Panc1 (cell line): Measurements from ENCODE around the gene GALNT14. TPM values are rescaled to one million over a fixed set of nuclear protein-coding genes. Genes with fewer than 3 reads are reported as not detected.

Experiments used
- ATAC-seq: fragments of 200-7000 bp; cut with Tn5 transposase; 2 replicates; pipeline ENCODE4 v1.9.1; 2020; ENCODE audit warnings: mild to moderate bottlenecking, moderate library complexity
- BruUV-seq: library from RNA; stranded (reverse); fragments of 400-500 nt; replicated peaks from 2 replicates; lab custom pipeline; 2021; lab: Mats Ljungman, UMichigan
- CTCF ChIA-PET: fragments of 300-600 bp; sonication (Branson Sonifier 250); formaldehyde crosslinking; loops from one replicate; lab custom pipeline; 2022; ENCODE audit warnings: antibody characterized with exemption; lab: Charles Lee
- POLR2A ChIA-PET: fragments of 300-600 bp; sonication (Branson Sonifier 250); formaldehyde crosslinking; loops from one replicate; lab custom pipeline; 2022; ENCODE audit warnings: antibody characterized with exemption; lab: Charles Lee
- DNase-seq: peaks from one replicate; pipeline ENCODE4 v3.0.0-alpha.2; 2010; ENCODE audit warnings: low read depth, low spot score
- H3K27ac ChIP-seq: 2 replicates; pipeline ENCODE4 v1.5.1; 2011; ENCODE audit warnings: mild to moderate bottlenecking, low read length, inconsistent platforms
- H3K27me3 ChIP-seq: fragments of 200-500 bp; sonication (Bioruptor generic); 2 replicates; pipeline ENCODE4 v1.6.0; 2014; ENCODE audit warnings: low read length, inconsistent platforms; ENCODE audit not compliant: control insufficient read depth, insufficient read depth
- H3K36me3 ChIP-seq: fragments of 200-500 bp; sonication (Bioruptor generic); 2 replicates; pipeline ENCODE4 v1.5.1; 2014; ENCODE audit warnings: inconsistent platforms, mild to moderate bottlenecking, low read length, moderate library complexity; ENCODE audit not compliant: control insufficient read depth, insufficient read depth
- H3K4me1 ChIP-seq: 2 replicates; pipeline ENCODE4 v1.5.1; 2011; ENCODE audit warnings: inconsistent platforms, mild to moderate bottlenecking, low read length, moderate library complexity; ENCODE audit not compliant: control insufficient read depth, insufficient read depth
- H3K4me3 ChIP-seq, 2 experiments: 2 replicates each; pipeline ENCODE4 v1.5.1; 2011 to 2012; ENCODE audit warnings: low read depth in 2 of 2, low read length in 2 of 2, mild to moderate bottlenecking in 2 of 2, inconsistent platforms in 1 of 2, moderate library complexity in 1 of 2
- H3K9me3 ChIP-seq: fragments of 200-500 bp; sonication (Bioruptor generic); 2 replicates; pipeline ENCODE4 v1.5.1; 2014; ENCODE audit warnings: low read depth, mild to moderate bottlenecking, inconsistent platforms, low read length, moderate library complexity; ENCODE audit not compliant: control insufficient read depth, insufficient read depth
- CTCF ChIP-seq: fragments of 450-650 bp; IDR thresholded peaks from 2 replicates; pipeline ENCODE4 v1.5.1; 2017; ENCODE audit warnings: mild to moderate bottlenecking
- POLR2AphosphoS5 ChIP-seq: IDR thresholded peaks from 2 replicates; pipeline ENCODE4 v1.6.1; 2012; ENCODE audit warnings: mild to moderate bottlenecking, low read depth, low read length, moderate library complexity
- REST ChIP-seq, 2 experiments: IDR thresholded peaks; 2 replicates each; pipeline ENCODE4 v1.6.1; 2011 to 2012; ENCODE audit warnings: low read depth in 2 of 2, control low read depth in 1 of 2, low read length in 1 of 2, mild to moderate bottlenecking in 1 of 2, moderate library complexity in 1 of 2; ENCODE audit not compliant: insufficient read depth in 1 of 2
- SIN3A ChIP-seq: IDR thresholded peaks from 2 replicates; pipeline ENCODE4 v1.6.1; 2012; ENCODE audit warnings: low read depth, mild to moderate bottlenecking, low read length, moderate library complexity, borderline replicate concordance; ENCODE audit not compliant: insufficient read depth
- TCF7L2 ChIP-seq: IDR thresholded peaks from 2 replicates; pipeline ENCODE4 v1.6.1; 2011; ENCODE audit warnings: mild to moderate bottlenecking, low read depth, low read length, inconsistent platforms
- in situ Hi-C: cut with HindIII; loops from 2 replicates; pipeline ENCODE4 v1.10.0; 2016; ENCODE audit warnings: low sequenced_read_pairs, low pct_unique_long_range_greater_than_20kb
- intact Hi-C: fragments of 100-400 bp; cut with micrococcal nuclease; formaldehyde crosslinking; loops from one replicate; pipeline ENCODE4 v1.10.0; 2022; ENCODE audit not compliant: unreplicated experiment
- total RNA-seq: library from RNA; stranded (reverse); gene quantifications from one replicate; pipeline ENCODE4 v1.2.1, GENCODE V29; 2021; ENCODE audit not compliant: unreplicated experiment

The GALNT14 gene
- total RNA-seq, 1 experiment from 2014 or later = 0.67 TPM

GRCh38 chr2:30883184-30883583, 255.1 kb downstream of the GALNT14 start:
- H3K9me3 ChIP-seq = no peaks in the 10 kb centered on the region
- H3K36me3 ChIP-seq = no peaks in the 10 kb centered on the region
- ChIA-PET POLR2A (no interaction called here), CTCF (interaction anchor here (0.6 kb wide), 1 partner anchor 205 kb away, joined by 3 read pairs; no protein-coding TSS in a partner anchor)
- ATAC-seq (no peak), DNase-seq (no peak)
- BruUV-seq = no TSS peak
- H3K4me3 ChIP-seq = no peak overlapping the region
- H3K27ac ChIP-seq = no peak overlapping the region
- no peaks in the 10 kb centered on the region for H3K4me1 ChIP-seq
- in situ Hi-C loops = no loop called here
- H3K27me3 ChIP-seq = no peaks in the 10 kb centered on the region
- no peak; the same call in 1 of the 2 replicates for TF ChIP-seq CTCF
- no peak for TF ChIP-seq TCF7L2
- TF ChIP-seq POLR2AphosphoS5 = no peak
- no peak for TF ChIP-seq SIN3A
- TF ChIP-seq REST (IDR thresholded peaks at IDR 0.05; ENCODE audit: insufficient read depth in 1 of 2, low read depth in 2 of 2, low read length in 1 of 2) = no peak
- intact Hi-C loops = no loop called here

DNA sequence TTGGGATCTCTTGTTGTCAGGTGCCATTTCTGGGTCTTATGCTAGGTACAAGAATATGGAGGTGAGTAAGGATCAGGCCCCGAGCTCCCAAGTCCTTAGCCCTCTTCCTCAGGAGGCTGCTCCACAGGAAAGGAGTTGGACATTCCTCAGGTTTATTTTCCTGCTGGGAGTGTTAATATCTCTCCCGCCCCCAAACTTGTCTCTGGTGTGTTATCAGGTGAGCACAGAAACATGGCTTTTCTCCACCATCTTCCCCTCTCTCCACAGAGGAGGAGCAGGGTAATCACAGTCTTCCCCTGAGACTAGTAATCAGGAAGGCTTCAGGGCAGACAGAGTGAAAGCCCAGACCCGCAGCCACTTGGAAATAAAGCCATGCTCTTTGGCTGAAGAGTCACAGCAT, 257.7 kb downstream of the GALNT14 start:
- intact Hi-C loops = no loop called here
- Histone ChIP-seq H3K4me1 (no peaks in the 10 kb centered on the region), H3K27me3 (no peaks in the 10 kb centered on the region; the same call in 1 of the 2 replicates), H3K4me3 (no peak overlapping the region), H3K27ac (no peak overlapping the region), H3K36me3 (no peaks in the 10 kb centered on the region), H3K9me3 (no peaks in the 10 kb centered on the region)
- ATAC-seq (no peak), DNase-seq (no peak)
- in situ Hi-C loops = no loop called here
- POLR2A ChIA-PET = no interaction called here
- no TSS peak for BruUV-seq
- CTCF ChIA-PET = no interaction called here
- TF ChIP-seq CTCF = no peak
- no peak for TF ChIP-seq REST (IDR thresholded peaks at IDR 0.05; ENCODE audit: insufficient read depth in 1 of 2, low read depth in 2 of 2, low read length in 1 of 2)
- no peak for TF ChIP-seq TCF7L2
- TF ChIP-seq SIN3A = no peak
- no peak for TF ChIP-seq POLR2AphosphoS5
